ENCODE data around the gene ANKZF1.

DNA sequence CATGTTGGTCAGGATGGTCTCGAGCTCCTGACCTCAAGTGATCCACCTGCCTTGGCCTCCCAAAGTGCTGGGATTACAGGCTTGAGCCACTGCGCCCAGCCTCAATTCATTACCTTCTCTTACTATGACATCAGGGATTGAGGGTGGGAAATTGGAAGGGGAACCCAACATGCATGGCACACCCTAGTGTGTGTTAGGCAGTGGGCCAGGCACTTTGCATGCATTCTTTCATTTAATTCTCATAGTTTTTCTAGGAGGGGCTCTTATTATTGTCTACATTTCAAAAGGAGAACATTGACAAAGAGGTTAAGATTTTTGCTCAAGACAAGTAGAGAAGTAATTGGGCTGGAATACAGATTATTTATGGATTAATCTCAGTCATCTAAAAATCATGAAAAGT is 38.7 kb downstream of the ANKZF1 start:
- TF ChIP-seq GATA2 (IDR thresholded peaks at IDR 0.05; ENCODE audit: low read depth, low read length): no peak
- TF ChIP-seq GATA3 (IDR thresholded peaks at IDR 0.05; ENCODE audit: low read depth, low read length): no peak

All from SH-SY5Y (cell line).